AG04450 (cell line): ENCODE data around the gene ROCK2. TPM values are rescaled to one million over a fixed set of nuclear protein-coding genes. Genes with fewer than 3 reads are reported as not detected.

Experiments
- CTCF ChIA-PET: fragments of 300-600, 350-600 bp; formaldehyde crosslinking; extraction: SDS; loops from one replicate; lab custom pipeline; 2022; ENCODE audit warnings: antibody characterized with exemption, inconsistent platforms; lab: Charles Lee
- POLR2A ChIA-PET: fragments of 350-600 bp; formaldehyde crosslinking; extraction: SDS; loops from one replicate; lab custom pipeline; 2021; ENCODE audit warnings: antibody characterized with exemption, inconsistent platforms; lab: Yijun Ruan, JAX
- DNase-seq: peaks from one replicate; pipeline ENCODE4 v3.0.0-alpha.2; 2011; ENCODE audit warnings: low read depth, low spot score
- H3K27ac ChIP-seq: one replicate; pipeline ENCODE4 v1.5.1; 2012; ENCODE audit warnings: low read depth, low read length, control low read depth
- H3K27me3 ChIP-seq: one replicate; pipeline ENCODE4 v1.6.0; 2012; ENCODE audit warnings: low read length; ENCODE audit not compliant: control insufficient read depth, insufficient read depth
- H3K4me3 ChIP-seq: 2 replicates; pipeline ENCODE4 v1.5.1; 2011; ENCODE audit warnings: mild to moderate bottlenecking, low read depth, low read length, control low read depth
- H3K9me3 ChIP-seq: 2 replicates; pipeline ENCODE4 v1.5.1; 2012; ENCODE audit warnings: low read length; ENCODE audit not compliant: control insufficient read depth, insufficient read depth
- polyA plus RNA-seq: library from polyadenylated mRNA; depleted of rRNA; stranded (reverse); fragments of >200 nt; gene quantifications from 2 replicates; pipeline ENCODE4 v1.2.3, GENCODE V29; 2011
- TF ChIP-seq, protein P1 (sequence below): IDR thresholded peaks from 2 replicates; pipeline ENCODE4 v1.5.1; 2011; ENCODE audit warnings: low read depth, low read length, control low read depth, inconsistent platforms

The ROCK2 gene
- polyA plus RNA-seq, 1 experiment = 28.2 TPM

DNA sequence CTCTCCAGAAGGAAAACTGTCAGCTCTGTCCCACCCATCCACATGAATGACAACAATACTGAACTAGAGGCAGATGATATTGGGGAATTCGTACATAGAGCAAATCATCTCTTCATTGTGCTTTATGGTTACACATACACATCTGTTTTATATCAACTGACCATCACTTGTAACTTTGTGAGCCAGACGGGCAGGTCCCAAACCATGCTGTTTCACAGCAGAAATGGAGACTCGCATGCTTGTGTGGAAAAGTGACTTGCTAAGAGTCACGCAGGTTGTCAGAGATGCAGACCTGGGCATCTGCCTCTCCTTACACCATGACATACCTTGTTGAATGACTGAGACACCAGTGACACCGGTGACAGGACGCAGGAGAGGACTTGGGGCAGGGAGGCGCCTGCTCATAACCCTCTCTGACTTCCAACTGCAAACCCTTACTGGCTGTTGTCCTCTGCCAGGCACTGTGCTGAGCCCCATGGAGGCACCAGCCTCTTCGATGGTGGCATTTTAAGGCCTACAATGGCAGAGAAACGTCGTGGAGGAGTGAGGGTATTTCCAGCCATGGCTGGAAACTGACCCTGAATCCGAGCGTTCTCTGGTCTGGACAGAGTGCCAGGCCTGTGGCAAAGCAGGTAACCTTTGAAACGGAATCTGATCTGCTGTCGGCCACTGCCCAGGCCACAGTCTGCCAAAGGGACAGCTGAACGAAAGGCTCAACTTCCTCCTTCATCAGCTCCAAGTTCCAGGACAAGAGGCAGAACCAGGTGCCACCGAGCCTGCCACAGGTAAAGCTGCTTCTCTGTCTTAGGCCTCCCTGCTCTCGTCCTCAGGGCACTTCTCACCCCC lies 26.9 kb upstream of the ROCK2 start:
- Histone ChIP-seq H3K4me3 (no peak overlapping the region), H3K27ac (no peak overlapping the region), H3K27me3 (no peaks in the 10 kb centered on the region), H3K9me3 (no peaks in the 10 kb centered on the region)
- ChIA-PET POLR2A (no interaction called here), CTCF (no interaction called here)
- TF ChIP-seq, protein P1, sequence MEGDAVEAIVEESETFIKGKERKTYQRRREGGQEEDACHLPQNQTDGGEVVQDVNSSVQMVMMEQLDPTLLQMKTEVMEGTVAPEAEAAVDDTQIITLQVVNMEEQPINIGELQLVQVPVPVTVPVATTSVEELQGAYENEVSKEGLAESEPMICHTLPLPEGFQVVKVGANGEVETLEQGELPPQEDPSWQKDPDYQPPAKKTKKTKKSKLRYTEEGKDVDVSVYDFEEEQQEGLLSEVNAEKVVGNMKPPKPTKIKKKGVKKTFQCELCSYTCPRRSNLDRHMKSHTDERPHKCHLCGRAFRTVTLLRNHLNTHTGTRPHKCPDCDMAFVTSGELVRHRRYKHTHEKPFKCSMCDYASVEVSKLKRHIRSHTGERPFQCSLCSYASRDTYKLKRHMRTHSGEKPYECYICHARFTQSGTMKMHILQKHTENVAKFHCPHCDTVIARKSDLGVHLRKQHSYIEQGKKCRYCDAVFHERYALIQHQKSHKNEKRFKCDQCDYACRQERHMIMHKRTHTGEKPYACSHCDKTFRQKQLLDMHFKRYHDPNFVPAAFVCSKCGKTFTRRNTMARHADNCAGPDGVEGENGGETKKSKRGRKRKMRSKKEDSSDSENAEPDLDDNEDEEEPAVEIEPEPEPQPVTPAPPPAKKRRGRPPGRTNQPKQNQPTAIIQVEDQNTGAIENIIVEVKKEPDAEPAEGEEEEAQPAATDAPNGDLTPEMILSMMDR = no peak
- no peak for DNase-seq

DNA sequence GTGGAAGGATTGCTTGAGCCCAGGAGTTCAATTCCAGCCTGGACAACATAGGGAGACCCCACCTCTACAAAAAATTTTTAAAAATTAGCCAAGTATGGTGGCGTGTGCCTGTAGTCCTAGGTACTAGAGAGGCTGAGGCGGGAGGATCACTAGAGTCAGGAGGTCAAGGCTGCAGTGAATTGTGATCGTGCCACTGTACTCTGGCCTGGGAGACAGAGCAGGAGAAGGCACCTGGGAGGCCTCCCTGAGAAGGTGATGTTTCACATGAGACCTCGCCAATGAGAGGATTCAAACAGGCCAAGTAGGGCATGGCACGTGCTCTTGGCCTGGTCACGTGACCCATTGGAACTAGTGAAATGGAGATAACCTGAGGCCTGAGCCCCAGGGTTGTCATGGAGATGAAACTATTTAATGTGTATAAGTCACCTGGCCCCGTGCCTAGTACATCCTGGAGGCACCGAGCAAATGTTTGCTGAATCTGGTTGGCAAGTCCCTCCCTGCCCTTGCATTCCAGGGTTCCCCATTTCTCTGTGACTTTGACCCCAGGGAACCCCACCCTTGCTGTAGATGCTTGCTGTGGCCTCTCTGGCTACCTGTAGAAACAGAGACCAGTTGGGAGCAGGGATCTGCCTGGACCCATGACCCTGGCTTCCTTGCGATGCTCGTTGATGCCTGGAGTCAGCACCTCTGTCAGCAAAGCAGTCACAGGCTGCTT lies 26.1 kb upstream of the ROCK2 start:
- no peak for DNase-seq
- H3K27ac ChIP-seq = no peak overlapping the region
- CTCF ChIA-PET = no interaction called here
- TF ChIP-seq, protein P1 = no peak
- no peaks in the 10 kb centered on the region for H3K9me3 ChIP-seq
- H3K4me3 ChIP-seq = no peak overlapping the region
- no peaks in the 10 kb centered on the region for H3K27me3 ChIP-seq
- POLR2A ChIA-PET = no interaction called here

DNA sequence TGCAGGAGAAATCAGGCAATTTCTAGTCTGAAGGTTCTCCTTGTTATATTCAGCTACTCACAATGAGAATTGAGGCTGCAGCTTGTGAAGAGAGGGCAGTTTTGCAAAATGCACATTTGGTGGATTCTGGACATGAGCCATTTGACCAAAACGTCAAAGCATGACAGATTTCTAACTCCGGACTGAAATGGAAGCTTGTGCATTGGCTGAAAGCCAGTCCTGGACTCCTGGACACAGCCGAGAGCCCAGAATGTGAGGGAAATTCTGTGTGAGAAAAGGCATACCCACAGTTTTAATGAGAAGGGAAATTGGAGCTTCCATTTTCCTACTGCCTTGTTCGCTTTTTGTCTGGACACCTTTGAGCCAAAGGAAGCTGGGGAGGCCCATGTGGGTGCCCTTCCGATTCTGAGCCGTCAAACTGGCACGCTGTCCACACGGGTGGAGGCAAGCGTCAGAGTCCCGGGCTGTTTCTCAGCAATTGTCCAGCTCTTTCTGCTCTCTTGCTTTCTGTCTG lies 23.7 kb upstream of the ROCK2 start:
- no peak overlapping the region for H3K4me3 ChIP-seq
- POLR2A ChIA-PET = interaction anchor here (0.6 to 1.7 kb wide), 2 partner anchors 23 to 179 kb away, joined by 4 to 11 read pairs; partner anchors contain the start of gene ROCK2
- no peaks in the 10 kb centered on the region for H3K9me3 ChIP-seq
- no peak overlapping the region for H3K27ac ChIP-seq
- TF ChIP-seq, protein P1 = no peak
- CTCF ChIA-PET = interaction anchor here (0.9 kb wide), 1 partner anchor 44 kb away, joined by 3 read pairs; no protein-coding TSS in a partner anchor
- H3K27me3 ChIP-seq = no peaks in the 10 kb centered on the region
- DNase-seq = no peak

DNA sequence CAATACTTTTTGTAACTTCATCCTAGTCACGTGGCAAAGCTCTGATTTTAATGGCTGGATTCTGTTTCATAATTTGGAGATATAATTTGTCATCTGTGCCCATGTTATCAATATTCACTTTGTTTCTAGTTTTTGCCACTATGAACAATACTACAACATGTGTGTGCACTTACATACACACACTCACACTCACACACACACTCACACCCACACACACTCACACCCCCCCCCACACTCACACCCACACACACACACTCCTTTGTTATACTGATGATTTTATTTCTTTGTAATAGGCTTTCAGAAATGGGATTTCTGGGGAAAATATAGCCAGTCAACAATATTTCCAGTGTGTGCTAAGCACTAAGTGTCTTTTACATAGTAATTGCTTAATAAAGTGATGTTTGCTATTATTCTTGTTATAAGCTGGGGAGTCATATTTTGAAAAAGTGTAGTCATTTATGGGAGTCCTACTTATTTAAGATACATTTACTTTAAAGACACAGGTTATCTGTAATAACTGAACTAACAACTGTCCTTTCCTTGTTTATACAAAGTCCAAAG lies 22.8 kb upstream of the ROCK2 start:
- no peak overlapping the region for H3K27ac ChIP-seq
- TF ChIP-seq, protein P1 = no peak
- ChIA-PET POLR2A (interaction anchor here (1.7 kb wide), 1 partner anchor 22 kb away, joined by 11 read pairs; the partner anchor contains the start of gene ROCK2), CTCF (no interaction called here)
- DNase-seq = no peak
- no peaks in the 10 kb centered on the region for H3K27me3 ChIP-seq
- H3K9me3 ChIP-seq = no peaks in the 10 kb centered on the region
- H3K4me3 ChIP-seq = no peak overlapping the region
